HEK293 (cell line): ENCODE results near the gene RBM20.

Experiments used
- HOXC10 ChIP-seq: sonication (generic); formaldehyde crosslinking; IDR thresholded peaks from 2 replicates; pipeline ENCODE4 v1.8.1; 2023; ENCODE audit warnings: mild to moderate bottlenecking, missing genetic modification reagents
- SETDB1 ChIP-seq: IDR thresholded peaks from one replicate; pipeline ENCODE4 v1.6.1; 2017; ENCODE audit warnings: mild to moderate bottlenecking, low read length, moderate library complexity, mixed read lengths; ENCODE audit not compliant: insufficient read length
- SP2 ChIP-seq: fragments of 450-650 bp; formaldehyde crosslinking; IDR thresholded peaks from 2 replicates; pipeline ENCODE4 v1.5.1; 2016; ENCODE audit warnings: missing biosample characterization, missing genetic modification characterization
- YY1 ChIP-seq: fragments of 450-650 bp; formaldehyde crosslinking; IDR thresholded peaks from 2 replicates; pipeline ENCODE4 v1.5.1; 2018; ENCODE audit warnings: missing biosample characterization, missing genetic modification characterization
- ZBTB20 ChIP-seq: fragments of 450-650 bp; formaldehyde crosslinking; IDR thresholded peaks from 2 replicates; pipeline ENCODE4 v1.5.1; 2016; ENCODE audit warnings: missing biosample characterization, missing genetic modification characterization
- ZNF335 ChIP-seq: fragments of 450-650 bp; formaldehyde crosslinking; conservative IDR thresholded peaks from 2 replicates; pipeline ENCODE4 v1.5.1; 2016; ENCODE audit warnings: missing biosample characterization, missing genetic modification characterization
- ZNF514 ChIP-seq: fragments of 450-650 bp; formaldehyde crosslinking; IDR thresholded peaks from 2 replicates; pipeline ENCODE4 v1.5.1; 2016; ENCODE audit warnings: missing biosample characterization, missing genetic modification characterization
- ZNF610 ChIP-seq: fragments of 450-650 bp; formaldehyde crosslinking; IDR thresholded peaks from 2 replicates; pipeline ENCODE4 v1.5.1; 2016; ENCODE audit warnings: missing biosample characterization, missing genetic modification characterization, borderline replicate concordance
- ZNF626 ChIP-seq: fragments of 450-650 bp; sonication (Bioruptor Pico); formaldehyde crosslinking; IDR thresholded peaks from 2 replicates; pipeline ENCODE4 v1.5.1; 2018; ENCODE audit warnings: missing biosample characterization, missing genetic modification characterization, inconsistent platforms
- ZNF677 ChIP-seq: fragments of 450-650 bp; IDR thresholded peaks from 2 replicates; pipeline ENCODE4 v1.5.0; 2018; ENCODE audit warnings: missing biosample characterization, mild to moderate bottlenecking, missing genetic modification characterization, moderate library complexity
- TF ChIP-seq, protein P1 (sequence below): fragments of 450-650 bp; formaldehyde crosslinking; IDR thresholded peaks from 2 replicates; pipeline ENCODE4 v1.5.1; 2016; ENCODE audit warnings: missing biosample characterization, missing genetic modification characterization
- TF ChIP-seq, protein P2 (sequence below): fragments of 450-650 bp; formaldehyde crosslinking; IDR thresholded peaks from 2 replicates; pipeline ENCODE4 v1.5.1; 2016; ENCODE audit warnings: missing biosample characterization, missing genetic modification characterization

DNA sequence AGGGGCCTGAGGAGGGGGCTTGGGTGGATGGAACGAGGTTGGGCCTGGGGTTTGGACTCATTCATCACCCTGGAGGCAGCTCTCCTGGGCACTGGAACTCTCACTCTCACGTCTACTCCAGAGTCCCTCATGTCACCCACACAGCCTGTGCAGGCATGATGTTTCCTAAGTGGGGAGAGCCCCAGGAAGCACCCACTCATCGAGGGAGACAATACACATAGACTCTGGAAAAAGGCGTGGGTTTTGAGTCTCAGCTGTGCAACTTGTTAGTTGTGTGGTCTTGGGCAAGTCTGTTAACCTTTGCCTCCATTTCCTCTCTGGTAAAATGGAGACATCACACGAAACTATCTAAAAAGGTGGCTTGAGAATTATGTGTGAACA is 25.9 kb upstream of the RBM20 start:
- TF ChIP-seq SETDB1, result no peak
- TF ChIP-seq, protein P1, sequence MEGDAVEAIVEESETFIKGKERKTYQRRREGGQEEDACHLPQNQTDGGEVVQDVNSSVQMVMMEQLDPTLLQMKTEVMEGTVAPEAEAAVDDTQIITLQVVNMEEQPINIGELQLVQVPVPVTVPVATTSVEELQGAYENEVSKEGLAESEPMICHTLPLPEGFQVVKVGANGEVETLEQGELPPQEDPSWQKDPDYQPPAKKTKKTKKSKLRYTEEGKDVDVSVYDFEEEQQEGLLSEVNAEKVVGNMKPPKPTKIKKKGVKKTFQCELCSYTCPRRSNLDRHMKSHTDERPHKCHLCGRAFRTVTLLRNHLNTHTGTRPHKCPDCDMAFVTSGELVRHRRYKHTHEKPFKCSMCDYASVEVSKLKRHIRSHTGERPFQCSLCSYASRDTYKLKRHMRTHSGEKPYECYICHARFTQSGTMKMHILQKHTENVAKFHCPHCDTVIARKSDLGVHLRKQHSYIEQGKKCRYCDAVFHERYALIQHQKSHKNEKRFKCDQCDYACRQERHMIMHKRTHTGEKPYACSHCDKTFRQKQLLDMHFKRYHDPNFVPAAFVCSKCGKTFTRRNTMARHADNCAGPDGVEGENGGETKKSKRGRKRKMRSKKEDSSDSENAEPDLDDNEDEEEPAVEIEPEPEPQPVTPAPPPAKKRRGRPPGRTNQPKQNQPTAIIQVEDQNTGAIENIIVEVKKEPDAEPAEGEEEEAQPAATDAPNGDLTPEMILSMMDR, result no peak
- TF ChIP-seq ZNF626 (tag by site-specific recombination), result no peak
- no peak for TF ChIP-seq SP2
- no peak for TF ChIP-seq ZNF677 (tag by site-specific recombination)
- no peak for TF ChIP-seq ZNF514 (tag by site-specific recombination)
- no peak for TF ChIP-seq ZNF610 (tag by site-specific recombination)
- TF ChIP-seq YY1, result no peak
- TF ChIP-seq, protein P2, sequence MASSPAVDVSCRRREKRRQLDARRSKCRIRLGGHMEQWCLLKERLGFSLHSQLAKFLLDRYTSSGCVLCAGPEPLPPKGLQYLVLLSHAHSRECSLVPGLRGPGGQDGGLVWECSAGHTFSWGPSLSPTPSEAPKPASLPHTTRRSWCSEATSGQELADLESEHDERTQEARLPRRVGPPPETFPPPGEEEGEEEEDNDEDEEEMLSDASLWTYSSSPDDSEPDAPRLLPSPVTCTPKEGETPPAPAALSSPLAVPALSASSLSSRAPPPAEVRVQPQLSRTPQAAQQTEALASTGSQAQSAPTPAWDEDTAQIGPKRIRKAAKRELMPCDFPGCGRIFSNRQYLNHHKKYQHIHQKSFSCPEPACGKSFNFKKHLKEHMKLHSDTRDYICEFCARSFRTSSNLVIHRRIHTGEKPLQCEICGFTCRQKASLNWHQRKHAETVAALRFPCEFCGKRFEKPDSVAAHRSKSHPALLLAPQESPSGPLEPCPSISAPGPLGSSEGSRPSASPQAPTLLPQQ, result no peak
- TF ChIP-seq HOXC10 (CRISPR knock-in tag), result no peak
- no peak for TF ChIP-seq ZBTB20 (tag by site-specific recombination)
- no peak for TF ChIP-seq ZNF335 (tag by site-specific recombination)
